Activated T-cell treated with anti-CD3 and anti-CD28 coated beads, Interleukin-2, amount 50 U/mL, for 72 hours (primary cell): Measurements from ENCODE around the gene MTX3. TPM values are rescaled to one million over a fixed set of nuclear protein-coding genes. Genes with fewer than 3 reads are reported as not detected.
A peak's percentile ranks its signal among the peaks of the same experiment; 100 is the strongest.

Source experiments
- ATAC-seq, 2 donors: fragments of 150-1000 bp; cut with Tn5 transposase; replicated peaks in 1 of 2; 2 replicates each; pipeline ENCODE4 v1.10.0; 2021; ENCODE audit warnings: moderate library complexity in 2 of 2, mild to moderate bottlenecking in 1 of 2
- DNase-seq, 2 donors: peaks; one replicate each; pipeline ENCODE4 v3.0.0; 2021 to 2022; ENCODE audit warnings: mixed read lengths in 1 of 2
- H3K27ac Mint-ChIP-seq: one replicate; pipeline ENCODE4 v1.8.0; 2022; ENCODE audit warnings: mild to moderate bottlenecking, moderate library complexity, mixed read lengths
- H3K27me3 Mint-ChIP-seq: one replicate; pipeline ENCODE4 v1.8.0; 2022; ENCODE audit warnings: low read depth, mixed read lengths
- H3K36me3 Mint-ChIP-seq, 2 donors: one replicate each; pipeline ENCODE4 v1.8.0; 2022; ENCODE audit warnings: mixed read lengths in 2 of 2, mild to moderate bottlenecking in 1 of 2; ENCODE audit not compliant: insufficient read depth in 2 of 2
- H3K4me1 Mint-ChIP-seq: one replicate; pipeline ENCODE4 v1.8.0; 2022; ENCODE audit warnings: low read depth, mixed read lengths
- H3K4me3 Mint-ChIP-seq, 2 donors: one replicate each; pipeline ENCODE4 v1.8.0; 2022; ENCODE audit warnings: mild to moderate bottlenecking in 2 of 2, mixed read lengths in 2 of 2, moderate library complexity in 2 of 2
- H3K9me3 Mint-ChIP-seq, 2 donors: one replicate each; pipeline ENCODE4 v1.8.0; 2022; ENCODE audit warnings: mixed read lengths in 2 of 2
- total RNA-seq, 2 donors: library from RNA; stranded (reverse); gene quantifications; one replicate each; pipeline ENCODE4 v1.2.3, GENCODE V29; 2022

The MTX3 gene
- total RNA-seq, result 10 to 100 TPM; 26.6 to 33.1 TPM

- DNase-seq (peak; percentile 91 to 93), ATAC-seq (peak; percentile 82 to 87)
- Mint-ChIP-seq H3K9me3 (peaks cover 2 to 3% of the 10 kb centered on the region in 2 donors), H3K27me3 (no peaks in the 10 kb centered on the region), H3K36me3 (peaks cover 16 to 28% of the 10 kb centered on the region in 2 donors), H3K4me3 (peak within 1 kb of the TSS; percentile 90 to 98), H3K27ac (peak within 1 kb of the TSS; percentile 99), H3K4me1 (peaks cover 53% of the 10 kb centered on the region)
Observed at GRCh38 chr5:79990598-79991507, at the start of gene MTX3. Gene MTX3, minus strand, starts transcription at chr5:79991262. Its CDS starts 24 bp downstream, at chr5:79991238.

- no peak overlapping the region for H3K27ac Mint-ChIP-seq
- ATAC-seq (no peak), DNase-seq (no peak)
- no peaks in the 10 kb centered on the region for H3K9me3 Mint-ChIP-seq
- peaks cover 76% of the 10 kb centered on the region for H3K27me3 Mint-ChIP-seq
- H3K4me1 Mint-ChIP-seq, result peaks cover 26% of the 10 kb centered on the region
- no peak overlapping the region for H3K4me3 Mint-ChIP-seq
- peaks cover 0 to 3% of the 10 kb centered on the region in 2 donors for H3K36me3 Mint-ChIP-seq
Observed at GRCh38 chr5:80039650-80040049, 48.6 kb upstream of the MTX3 start.

GRCh38 chr5:80037366-80037765 lies 46.3 kb upstream of the MTX3 start:
- H3K4me3 Mint-ChIP-seq, result peak overlapping the region; percentile 65 to 82
- peaks cover 82% of the 10 kb centered on the region for H3K27me3 Mint-ChIP-seq
- peak; percentile 70 to 79 for ATAC-seq
- peaks cover 42% of the 10 kb centered on the region for H3K4me1 Mint-ChIP-seq
- DNase-seq, result no peak
- peaks cover 0 to 3% of the 10 kb centered on the region in 2 donors for H3K36me3 Mint-ChIP-seq
- no peaks in the 10 kb centered on the region for H3K9me3 Mint-ChIP-seq
- H3K27ac Mint-ChIP-seq, result peak overlapping the region; percentile 83

GRCh38 chr5:80036615-80037014 lies 45.6 kb upstream of the MTX3 start:
- Mint-ChIP-seq H3K27ac (no peak overlapping the region), H3K9me3 (no peaks in the 10 kb centered on the region), H3K36me3 (peaks cover 0 to 3% of the 10 kb centered on the region in 2 donors), H3K27me3 (peaks cover 78% of the 10 kb centered on the region), H3K4me3 (peak overlapping the region; percentile 34 to 82), H3K4me1 (peaks cover 43% of the 10 kb centered on the region)
- DNase-seq (no peak), ATAC-seq (no peak)

- peak overlapping the region; percentile 47 to 82 for H3K4me3 Mint-ChIP-seq
- H3K27me3 Mint-ChIP-seq, result peaks cover 70% of the 10 kb centered on the region
- peaks cover 0 to 3% of the 10 kb centered on the region in 2 donors for H3K36me3 Mint-ChIP-seq
- H3K27ac Mint-ChIP-seq, result no peak overlapping the region
- ATAC-seq (no peak), DNase-seq (no peak)
- H3K4me1 Mint-ChIP-seq, result peaks cover 51% of the 10 kb centered on the region
- no peaks in the 10 kb centered on the region for H3K9me3 Mint-ChIP-seq
Observed at GRCh38 chr5:80035839-80036238, 44.8 kb upstream of the MTX3 start.

- H3K4me3 Mint-ChIP-seq, result peak within 1 kb of the TSS; percentile 73 to 82
- DNase-seq, result peak; percentile 13 to 36
- peaks cover 51% of the 10 kb centered on the region for H3K4me1 Mint-ChIP-seq
- peak; percentile 36 to 50 for ATAC-seq
- H3K36me3 Mint-ChIP-seq, result peaks cover 0 to 3% of the 10 kb centered on the region in 2 donors
- no peak within 1 kb of the TSS for H3K27ac Mint-ChIP-seq
- H3K9me3 Mint-ChIP-seq, result no peaks in the 10 kb centered on the region
- H3K27me3 Mint-ChIP-seq, result peaks cover 67% of the 10 kb centered on the region
Observed at GRCh38 chr5:80034962-80035821, 44.1 kb upstream of the MTX3 start, which contains the start of gene THBS4. Gene THBS4, plus strand, starts transcription at chr5:80035348. Its CDS starts 190 bp downstream, at chr5:80035538.

GRCh38 chr5:80034559-80034958 lies 43.5 kb upstream of the MTX3 start:
- ATAC-seq, result no peak
- H3K9me3 Mint-ChIP-seq, result no peaks in the 10 kb centered on the region
- peaks cover 61% of the 10 kb centered on the region for H3K27me3 Mint-ChIP-seq
- H3K4me3 Mint-ChIP-seq, result peak overlapping the region; percentile 60 to 73
- no peak for DNase-seq
- H3K4me1 Mint-ChIP-seq, result peaks cover 51% of the 10 kb centered on the region
- no peak overlapping the region for H3K27ac Mint-ChIP-seq
- peaks cover 0 to 3% of the 10 kb centered on the region in 2 donors for H3K36me3 Mint-ChIP-seq

- H3K36me3 Mint-ChIP-seq, result peaks cover 0 to 3% of the 10 kb centered on the region in 2 donors
Observed at GRCh38 chr5:80033513-80033912, 42.5 kb upstream of the MTX3 start.

GRCh38 chr5:80031109-80031508 lies 40.0 kb upstream of the MTX3 start:
- peaks cover 41% of the 10 kb centered on the region for H3K4me1 Mint-ChIP-seq
- H3K9me3 Mint-ChIP-seq, result no peaks in the 10 kb centered on the region
- peaks cover 0 to 2% of the 10 kb centered on the region in 2 donors for H3K36me3 Mint-ChIP-seq
- no peak overlapping the region for H3K27ac Mint-ChIP-seq
- DNase-seq, result no peak
- ATAC-seq, result no peak
- no peak overlapping the region for H3K4me3 Mint-ChIP-seq
- peaks cover 48% of the 10 kb centered on the region for H3K27me3 Mint-ChIP-seq

More at GRCh38 chr5:80033513-80033912, 42.5 kb upstream of the MTX3 start:
- Mint-ChIP-seq H3K4me1 (peaks cover 51% of the 10 kb centered on the region), H3K9me3 (no peaks in the 10 kb centered on the region), H3K27me3 (peaks cover 54% of the 10 kb centered on the region), H3K27ac (no peak overlapping the region), H3K4me3 (peak overlapping the region in 1 of 2 donors; percentile 26)
- peak; percentile 35 to 38 for DNase-seq
- peak; percentile 86 to 87 for ATAC-seq

GRCh38 chr5:80026841-80027240 lies 35.8 kb upstream of the MTX3 start:
- DNase-seq (no peak), ATAC-seq (no peak)
- Mint-ChIP-seq H3K9me3 (no peaks in the 10 kb centered on the region), H3K4me1 (peaks cover 16% of the 10 kb centered on the region), H3K36me3 (no peaks in the 10 kb centered on the region), H3K27ac (no peak overlapping the region), H3K27me3 (peaks cover 12% of the 10 kb centered on the region), H3K4me3 (no peak overlapping the region)

GRCh38 chr5:80025069-80025468 lies 34.0 kb upstream of the MTX3 start:
- Mint-ChIP-seq H3K27ac (no peak overlapping the region), H3K9me3 (no peaks in the 10 kb centered on the region), H3K27me3 (peaks cover 12% of the 10 kb centered on the region), H3K4me3 (no peak overlapping the region), H3K36me3 (no peaks in the 10 kb centered on the region), H3K4me1 (peaks cover 7% of the 10 kb centered on the region)
- DNase-seq (no peak), ATAC-seq (no peak)

- no peaks in the 10 kb centered on the region for H3K9me3 Mint-ChIP-seq
- H3K4me1 Mint-ChIP-seq, result peaks cover under 1% of the 10 kb centered on the region
- no peak overlapping the region for H3K27ac Mint-ChIP-seq
- ATAC-seq (no peak), DNase-seq (no peak)
- H3K4me3 Mint-ChIP-seq, result no peak overlapping the region
- H3K36me3 Mint-ChIP-seq, result no peaks in the 10 kb centered on the region
- H3K27me3 Mint-ChIP-seq, result no peaks in the 10 kb centered on the region
Observed at GRCh38 chr5:80010754-80011392, 19.8 kb upstream of the MTX3 start.
